GM21515 (cell line): ENCODE data around the gene BICD2.

Experiments used
- ATAC-seq: cut with Tn5 transposase; IDR thresholded peaks from one replicate; pipeline ENCODE4 v1.9.1; 2021; ENCODE audit not compliant: unreplicated experiment

Gene BICD2

DNA sequence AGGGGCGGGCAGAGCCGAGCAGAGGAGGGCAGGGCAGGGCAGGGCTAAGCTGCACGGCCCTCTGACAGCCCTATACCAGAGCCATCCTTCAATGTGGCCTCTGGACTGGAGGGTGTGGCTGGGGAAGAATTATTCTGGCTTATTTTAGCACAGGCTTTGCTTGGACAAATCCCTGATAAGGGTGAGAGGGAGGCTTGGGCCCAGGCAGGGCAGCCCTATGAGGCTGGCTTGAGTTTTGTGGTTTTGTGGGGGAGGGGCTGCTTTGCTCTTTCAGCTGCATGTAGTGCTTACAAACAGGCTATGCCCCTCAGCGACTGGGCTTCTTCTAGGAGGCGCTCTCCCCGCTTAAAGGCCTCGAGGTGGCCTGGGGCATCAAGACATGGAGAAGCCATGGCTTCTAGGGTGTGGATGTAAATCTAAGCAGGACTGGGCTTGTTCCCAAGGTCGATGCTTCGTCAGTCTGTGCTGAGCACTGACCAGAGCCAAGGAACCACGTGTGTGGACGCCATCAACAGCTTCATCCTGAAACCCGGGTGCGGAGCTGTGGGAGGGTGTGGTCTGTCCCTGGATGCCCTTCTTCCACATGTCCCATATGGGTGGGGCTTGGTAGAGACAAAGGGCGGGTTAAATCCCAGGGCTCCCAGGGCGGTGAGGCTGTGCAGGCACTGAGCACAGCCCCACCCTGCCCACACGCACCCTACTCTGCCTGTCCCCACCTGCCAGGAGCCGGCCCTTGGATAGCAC lies 49.0 kb downstream of the BICD2 start:
- ATAC-seq = no peak

- no peak for ATAC-seq
Observed at GRCh38 chr9:92714787-92715487, 49.7 kb downstream of the BICD2 start.

DNA sequence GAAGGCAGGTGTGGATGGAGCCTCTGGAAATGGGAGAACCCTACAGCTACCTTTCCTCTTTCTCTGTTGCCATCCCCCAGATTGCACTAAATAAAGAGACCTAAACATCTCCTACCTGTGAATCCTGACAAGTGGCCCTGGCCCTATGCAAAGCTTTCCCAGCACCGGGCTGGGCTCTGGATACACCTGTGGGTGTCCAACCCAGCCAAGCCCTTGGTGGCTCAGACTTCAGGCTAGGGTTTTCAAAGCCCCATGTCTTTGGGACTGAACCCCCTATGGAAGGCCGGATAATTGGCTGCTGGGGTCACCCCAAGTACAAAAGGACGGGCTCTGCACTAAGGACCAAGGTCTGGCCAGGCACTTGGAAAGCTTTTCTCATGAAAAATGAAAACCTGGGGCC lies 50.6 kb downstream of the BICD2 start:
- ATAC-seq = no peak

GRCh38 chr9:92713528-92713927 lies 51.1 kb downstream of the BICD2 start:
- ATAC-seq = no peak

DNA sequence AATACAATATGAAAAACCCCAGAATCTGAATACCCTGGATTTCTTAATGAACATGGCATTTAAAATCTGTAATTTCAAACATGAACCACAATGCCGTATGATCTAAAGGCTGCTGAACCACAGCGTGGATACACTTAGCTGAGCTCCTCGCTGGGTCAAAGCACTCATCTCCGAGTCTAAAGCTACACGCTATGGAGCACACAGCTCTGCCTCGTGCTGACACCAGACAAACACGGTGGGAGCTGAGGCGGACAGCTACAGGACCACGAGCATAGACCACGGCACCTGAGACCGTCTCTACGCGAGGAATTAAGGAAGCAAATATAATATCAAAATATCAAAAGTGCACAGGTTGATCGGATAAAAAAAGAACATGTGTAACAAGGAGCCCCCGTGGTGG lies 51.9 kb downstream of the BICD2 start:
- no peak for ATAC-seq

DNA sequence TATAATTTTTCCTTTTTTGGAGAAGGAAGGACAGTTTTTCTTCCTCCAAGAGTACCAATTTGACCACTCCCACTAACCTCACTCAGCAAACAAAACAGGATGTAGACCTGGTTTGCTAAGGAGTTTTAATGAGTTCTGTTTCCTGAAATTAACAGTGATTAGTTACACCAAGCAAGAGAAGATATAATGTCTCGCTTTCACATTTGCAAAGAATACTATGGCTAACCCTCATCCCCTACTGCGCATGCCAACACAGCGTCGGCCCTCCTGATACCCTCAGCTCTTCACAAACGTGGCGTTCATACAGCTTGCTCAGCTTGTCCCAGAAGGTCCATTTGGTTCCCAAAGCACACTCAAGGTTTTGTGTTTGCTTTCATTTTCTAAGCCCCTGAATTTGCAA lies 52.8 kb downstream of the BICD2 start:
- no peak for ATAC-seq

DNA sequence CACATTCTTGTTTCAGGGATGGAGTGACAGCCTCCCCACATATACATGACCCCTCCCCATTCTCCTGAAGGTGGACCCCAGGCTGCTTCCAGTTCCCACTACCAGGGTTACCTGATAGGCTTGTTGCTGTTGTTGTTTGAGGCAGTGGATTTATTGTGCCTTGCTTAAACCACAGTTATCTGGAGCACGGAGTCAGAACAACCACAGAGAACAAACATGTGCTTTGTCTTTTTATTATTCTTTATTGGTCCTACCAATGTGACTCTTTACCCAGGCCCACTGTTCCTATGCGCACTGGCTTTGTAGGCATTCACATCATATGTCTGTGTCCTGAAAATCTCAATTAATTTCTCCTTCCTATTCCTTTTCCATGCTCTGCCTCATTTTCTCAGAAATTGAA lies 53.5 kb downstream of the BICD2 start:
- no peak for ATAC-seq

- ATAC-seq = no peak
Observed at GRCh38 chr9:92710368-92710767, 54.3 kb downstream of the BICD2 start.

DNA sequence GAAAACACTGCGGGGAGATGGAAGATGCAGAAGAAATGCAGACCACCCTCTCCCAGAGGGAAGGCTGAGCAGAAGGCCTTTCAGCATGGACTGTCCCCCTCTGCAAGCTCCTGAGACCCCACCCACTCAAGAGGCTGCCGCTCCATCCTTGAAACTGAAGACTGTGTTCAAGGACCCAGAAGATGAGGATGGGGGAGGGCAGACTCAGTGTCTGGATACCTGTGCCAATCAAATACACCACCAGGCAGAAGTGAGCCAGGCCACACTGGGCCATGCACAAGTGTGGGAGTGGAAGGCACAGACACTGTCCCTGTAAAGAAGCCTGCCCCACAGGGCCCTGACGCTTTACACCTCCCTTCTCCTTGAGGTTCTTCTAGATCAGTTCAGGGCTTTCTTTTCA lies 54.7 kb downstream of the BICD2 start:
- ATAC-seq = no peak

DNA sequence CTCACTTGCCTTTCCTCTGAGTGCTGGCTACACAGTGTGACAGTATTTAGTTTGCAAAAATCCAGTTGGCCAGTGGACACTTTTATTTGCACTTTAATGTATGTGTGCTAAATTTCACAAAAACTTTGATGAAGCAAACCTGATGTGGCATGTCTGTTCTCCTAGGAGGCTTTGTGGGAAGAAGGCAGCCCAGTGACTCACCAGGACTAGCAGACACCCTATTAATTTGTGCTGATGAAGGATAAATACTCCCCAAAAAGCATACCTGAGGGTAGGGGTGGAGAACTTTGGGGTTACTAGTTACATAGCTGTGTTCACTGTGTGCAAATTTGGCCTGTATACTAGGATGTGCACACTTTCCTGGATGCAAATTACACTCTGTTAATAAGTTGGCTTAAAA lies 55.4 kb downstream of the BICD2 start:
- no peak for ATAC-seq

- no peak for ATAC-seq
Observed at GRCh38 chr9:92707530-92707929, 57.1 kb downstream of the BICD2 start.

- ATAC-seq = no peak
Observed at GRCh38 chr9:92706218-92706940, 58.3 kb downstream of the BICD2 start.

GRCh38 chr9:92704528-92704927 lies 60.1 kb downstream of the BICD2 start:
- ATAC-seq = no peak

DNA sequence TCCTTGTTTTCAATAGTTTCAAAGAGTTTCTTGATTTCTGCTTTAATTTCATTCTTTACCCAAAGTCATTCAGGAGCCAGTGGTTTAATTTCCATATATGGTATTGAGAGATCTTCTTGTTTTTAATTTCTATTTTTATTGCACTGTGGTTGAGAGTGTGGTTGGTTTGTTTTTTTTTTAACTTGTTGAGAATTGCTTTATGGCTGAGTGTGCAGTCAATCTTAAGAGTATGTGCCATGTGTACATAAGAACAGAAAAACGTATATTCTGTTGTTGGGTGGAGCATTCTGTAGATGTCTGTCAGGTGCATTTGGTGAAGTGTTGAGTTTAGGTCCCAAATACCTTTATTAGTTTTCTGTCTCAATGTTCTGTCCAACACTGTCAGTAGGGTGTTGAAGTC lies 68.0 kb downstream of the BICD2 start:
- ATAC-seq = no peak

DNA sequence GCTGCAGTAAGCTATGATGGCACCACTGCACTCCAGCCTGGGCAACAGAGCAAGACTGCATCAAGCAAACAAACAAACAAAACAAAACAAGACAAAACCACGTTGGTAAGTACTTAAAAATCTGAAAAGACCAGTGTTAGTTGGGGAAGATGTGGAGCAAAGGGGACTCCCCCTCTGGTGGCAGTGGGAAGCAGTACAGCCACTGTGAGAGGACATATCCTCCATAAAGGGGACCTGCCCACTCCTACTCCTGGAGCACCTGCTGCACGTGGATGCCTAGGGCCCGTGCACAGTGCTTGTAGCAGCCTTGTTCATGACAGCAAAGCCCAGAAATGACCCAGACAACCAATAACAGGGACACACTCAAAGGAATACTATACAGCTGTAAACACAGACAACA lies 77.7 kb downstream of the BICD2 start:
- ATAC-seq = no peak

- ATAC-seq = no peak
Observed at GRCh38 chr9:92685022-92685421, 79.6 kb downstream of the BICD2 start.

- no peak for ATAC-seq
Observed at GRCh38 chr9:92682269-92682668, 82.4 kb downstream of the BICD2 start.

- no peak for ATAC-seq
Observed at GRCh38 chr9:92680166-92681119, 84.2 kb downstream of the BICD2 start.

GRCh38 chr9:92679413-92680165 lies 85.0 kb downstream of the BICD2 start:
- no peak for ATAC-seq

GRCh38 chr9:92671323-92671722 lies 93.3 kb downstream of the BICD2 start:
- ATAC-seq = no peak
